ENCODE measurements around the gene MYO16.

The MYO16 gene

DNA sequence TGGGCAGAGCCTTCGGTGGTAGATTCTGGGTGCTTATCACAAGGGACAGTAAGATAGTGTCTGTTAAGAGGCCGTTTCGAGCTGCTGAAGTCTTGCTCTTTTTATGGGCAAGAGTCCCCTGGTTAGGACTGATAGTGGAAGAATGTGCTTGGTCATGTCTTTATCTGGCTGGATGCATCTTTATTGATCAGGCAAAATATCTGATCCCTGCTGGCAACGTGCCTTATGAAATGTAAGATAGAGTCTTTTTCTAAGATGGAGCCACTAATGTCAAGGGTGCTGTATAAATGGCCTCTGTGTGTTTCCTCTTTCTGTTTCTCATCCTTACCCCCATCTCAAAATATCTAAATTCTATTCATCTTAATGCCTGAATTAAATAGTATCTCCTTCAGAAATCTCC is 53.3 kb downstream of the MYO16 start:
- no peaks in the 10 kb centered on the region for H3K4me1 ChIP-seq (ENCODE audit: control insufficient read depth, insufficient read depth, low read length)
- POLR2A ChIA-PET: no interaction called here
- H3K4me3 ChIP-seq (ENCODE audit: low read depth, low read length): no peak overlapping the region
- CTCF ChIA-PET: no interaction called here
- no peaks in the 10 kb centered on the region for H3K9me3 ChIP-seq (ENCODE audit: control insufficient read depth, insufficient read depth, low read depth, low read length)
- no peaks in the 10 kb centered on the region for H3K36me3 ChIP-seq (ENCODE audit: control insufficient read depth in 2 of 2, insufficient read depth in 1 of 2, low read length in 2 of 2)
- no peak for TF ChIP-seq ZNF214 (tag by site-specific recombination; IDR thresholded peaks at IDR 0.05; ENCODE audit: borderline replicate concordance)
- TF ChIP-seq, protein P1, sequence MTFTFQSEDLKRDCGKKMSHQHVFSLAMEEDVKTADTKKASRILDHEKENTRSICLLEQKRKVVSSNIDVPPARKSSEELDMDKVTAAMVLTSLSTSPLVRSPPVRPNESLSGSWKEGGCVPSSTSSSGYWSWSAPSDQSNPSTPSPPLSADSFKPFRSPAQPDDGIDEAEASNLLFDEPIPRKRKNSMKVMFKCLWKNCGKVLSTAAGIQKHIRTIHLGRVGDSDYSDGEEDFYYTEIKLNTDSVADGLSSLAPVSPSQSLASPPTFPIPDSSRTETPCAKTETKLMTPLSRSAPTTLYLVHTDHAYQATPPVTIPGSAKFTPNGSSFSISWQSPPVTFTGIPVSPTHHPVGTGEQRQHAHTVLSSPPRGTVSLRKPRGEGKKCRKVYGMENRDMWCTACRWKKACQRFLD (tag by site-specific recombination; IDR thresholded peaks at IDR 0.05): no peak
- TF ChIP-seq ZNF114 (tag by site-specific recombination; IDR thresholded peaks at IDR 0.05): no peak
- no peak for TF ChIP-seq ZNF621 (tag by site-specific recombination; IDR thresholded peaks at IDR 0.05)
- TF ChIP-seq ZBTB48 (tag by site-specific recombination; IDR thresholded peaks at IDR 0.05): no peak
- no peak for TF ChIP-seq ZNF555 (tag by site-specific recombination; conservative IDR thresholded peaks at IDR 0.05)
- TF ChIP-seq ZNF433 (tag by site-specific recombination; IDR thresholded peaks at IDR 0.05; ENCODE audit: low read depth): no peak
- no peak overlapping the region for H3K27ac ChIP-seq (ENCODE audit: extremely low read depth, low read depth, low read length)

DNA sequence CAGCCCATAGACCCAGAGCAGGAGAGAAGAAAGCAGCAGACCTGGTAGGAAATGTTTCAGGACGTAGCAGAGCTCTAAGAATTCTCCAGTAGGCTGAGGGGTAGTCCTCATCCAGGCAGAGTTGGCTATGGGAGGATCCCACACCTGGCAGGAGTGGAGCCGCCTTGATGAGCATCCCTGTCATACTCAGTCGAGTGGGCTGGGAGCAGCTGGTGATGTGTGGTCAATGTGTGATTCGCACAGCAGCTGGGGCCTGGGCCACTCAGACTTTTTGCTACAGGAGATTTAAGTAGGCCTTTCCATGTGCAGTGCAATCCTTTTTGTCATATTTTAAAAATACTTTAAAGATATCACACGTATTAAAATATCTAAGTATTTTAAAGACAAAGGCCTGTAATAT is 56.6 kb downstream of the MYO16 start:
- no peaks in the 10 kb centered on the region for H3K4me1 ChIP-seq (ENCODE audit: control insufficient read depth, insufficient read depth, low read length)
- TF ChIP-seq ZNF132 (tag by site-specific recombination; IDR thresholded peaks at IDR 0.05; ENCODE audit: borderline replicate concordance) (no peak), ZFP3 (tag by site-specific recombination; IDR thresholded peaks at IDR 0.05; ENCODE audit: low read depth) (no peak), ZNF610 (tag by site-specific recombination; IDR thresholded peaks at IDR 0.05; ENCODE audit: borderline replicate concordance) (no peak), ZNF10 (tag by site-specific recombination; IDR thresholded peaks at IDR 0.05) (no peak), KLF8 (tag by site-specific recombination; IDR thresholded peaks at IDR 0.05) (no peak), SP7 (tag by site-specific recombination; IDR thresholded peaks at IDR 0.05) (no peak), HOXC10 (CRISPR knock-in tag; IDR thresholded peaks at IDR 0.05) (no peak)
- TF ChIP-seq, protein P2, sequence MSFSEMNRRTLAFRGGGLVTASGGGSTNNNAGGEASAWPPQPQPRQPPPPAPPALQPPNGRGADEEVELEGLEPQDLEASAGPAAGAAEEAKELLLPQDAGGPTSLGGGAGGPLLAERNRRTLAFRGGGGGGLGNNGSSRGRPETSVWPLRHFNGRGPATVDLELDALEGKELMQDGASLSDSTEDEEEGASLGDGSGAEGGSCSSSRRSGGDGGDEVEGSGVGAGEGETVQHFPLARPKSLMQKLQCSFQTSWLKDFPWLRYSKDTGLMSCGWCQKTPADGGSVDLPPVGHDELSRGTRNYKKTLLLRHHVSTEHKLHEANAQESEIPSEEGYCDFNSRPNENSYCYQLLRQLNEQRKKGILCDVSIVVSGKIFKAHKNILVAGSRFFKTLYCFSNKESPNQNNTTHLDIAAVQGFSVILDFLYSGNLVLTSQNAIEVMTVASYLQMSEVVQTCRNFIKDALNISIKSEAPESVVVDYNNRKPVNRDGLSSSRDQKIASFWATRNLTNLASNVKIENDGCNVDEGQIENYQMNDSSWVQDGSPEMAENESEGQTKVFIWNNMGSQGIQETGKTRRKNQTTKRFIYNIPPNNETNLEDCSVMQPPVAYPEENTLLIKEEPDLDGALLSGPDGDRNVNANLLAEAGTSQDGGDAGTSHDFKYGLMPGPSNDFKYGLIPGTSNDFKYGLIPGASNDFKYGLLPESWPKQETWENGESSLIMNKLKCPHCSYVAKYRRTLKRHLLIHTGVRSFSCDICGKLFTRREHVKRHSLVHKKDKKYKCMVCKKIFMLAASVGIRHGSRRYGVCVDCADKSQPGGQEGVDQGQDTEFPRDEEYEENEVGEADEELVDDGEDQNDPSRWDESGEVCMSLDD (tag by site-specific recombination; IDR thresholded peaks at IDR 0.05): no peak
- TF ChIP-seq, protein P3, sequence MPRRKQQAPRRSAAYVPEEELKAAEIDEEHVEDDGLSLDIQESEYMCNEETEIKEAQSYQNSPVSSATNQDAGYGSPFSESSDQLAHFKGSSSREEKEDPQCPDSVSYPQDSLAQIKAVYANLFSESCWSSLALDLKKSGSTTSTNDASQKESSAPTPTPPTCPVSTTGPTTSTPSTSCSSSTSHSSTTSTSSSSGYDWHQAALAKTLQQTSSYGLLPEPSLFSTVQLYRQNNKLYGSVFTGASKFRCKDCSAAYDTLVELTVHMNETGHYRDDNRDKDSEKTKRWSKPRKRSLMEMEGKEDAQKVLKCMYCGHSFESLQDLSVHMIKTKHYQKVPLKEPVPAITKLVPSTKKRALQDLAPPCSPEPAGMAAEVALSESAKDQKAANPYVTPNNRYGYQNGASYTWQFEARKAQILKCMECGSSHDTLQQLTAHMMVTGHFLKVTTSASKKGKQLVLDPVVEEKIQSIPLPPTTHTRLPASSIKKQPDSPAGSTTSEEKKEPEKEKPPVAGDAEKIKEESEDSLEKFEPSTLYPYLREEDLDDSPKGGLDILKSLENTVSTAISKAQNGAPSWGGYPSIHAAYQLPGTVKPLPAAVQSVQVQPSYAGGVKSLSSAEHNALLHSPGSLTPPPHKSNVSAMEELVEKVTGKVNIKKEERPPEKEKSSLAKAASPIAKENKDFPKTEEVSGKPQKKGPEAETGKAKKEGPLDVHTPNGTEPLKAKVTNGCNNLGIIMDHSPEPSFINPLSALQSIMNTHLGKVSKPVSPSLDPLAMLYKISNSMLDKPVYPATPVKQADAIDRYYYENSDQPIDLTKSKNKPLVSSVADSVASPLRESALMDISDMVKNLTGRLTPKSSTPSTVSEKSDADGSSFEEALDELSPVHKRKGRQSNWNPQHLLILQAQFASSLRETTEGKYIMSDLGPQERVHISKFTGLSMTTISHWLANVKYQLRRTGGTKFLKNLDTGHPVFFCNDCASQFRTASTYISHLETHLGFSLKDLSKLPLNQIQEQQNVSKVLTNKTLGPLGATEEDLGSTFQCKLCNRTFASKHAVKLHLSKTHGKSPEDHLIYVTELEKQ (tag by site-specific recombination; IDR thresholded peaks at IDR 0.05; ENCODE audit: borderline replicate concordance): no peak
- TF ChIP-seq, protein P4, sequence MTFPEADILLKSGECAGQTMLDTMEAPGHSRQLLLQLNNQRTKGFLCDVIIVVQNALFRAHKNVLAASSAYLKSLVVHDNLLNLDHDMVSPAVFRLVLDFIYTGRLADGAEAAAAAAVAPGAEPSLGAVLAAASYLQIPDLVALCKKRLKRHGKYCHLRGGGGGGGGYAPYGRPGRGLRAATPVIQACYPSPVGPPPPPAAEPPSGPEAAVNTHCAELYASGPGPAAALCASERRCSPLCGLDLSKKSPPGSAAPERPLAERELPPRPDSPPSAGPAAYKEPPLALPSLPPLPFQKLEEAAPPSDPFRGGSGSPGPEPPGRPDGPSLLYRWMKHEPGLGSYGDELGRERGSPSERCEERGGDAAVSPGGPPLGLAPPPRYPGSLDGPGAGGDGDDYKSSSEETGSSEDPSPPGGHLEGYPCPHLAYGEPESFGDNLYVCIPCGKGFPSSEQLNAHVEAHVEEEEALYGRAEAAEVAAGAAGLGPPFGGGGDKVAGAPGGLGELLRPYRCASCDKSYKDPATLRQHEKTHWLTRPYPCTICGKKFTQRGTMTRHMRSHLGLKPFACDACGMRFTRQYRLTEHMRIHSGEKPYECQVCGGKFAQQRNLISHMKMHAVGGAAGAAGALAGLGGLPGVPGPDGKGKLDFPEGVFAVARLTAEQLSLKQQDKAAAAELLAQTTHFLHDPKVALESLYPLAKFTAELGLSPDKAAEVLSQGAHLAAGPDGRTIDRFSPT (tag by site-specific recombination; IDR thresholded peaks at IDR 0.05): no peak
- no peaks in the 10 kb centered on the region for H3K36me3 ChIP-seq (ENCODE audit: control insufficient read depth in 2 of 2, insufficient read depth in 1 of 2, low read length in 2 of 2)
- POLR2A ChIA-PET: no interaction called here
- H3K27ac ChIP-seq (ENCODE audit: extremely low read depth, low read depth, low read length): no peak overlapping the region
- H3K4me3 ChIP-seq (ENCODE audit: low read depth, low read length): no peak overlapping the region
- H3K9me3 ChIP-seq (ENCODE audit: control insufficient read depth, insufficient read depth, low read depth, low read length): no peaks in the 10 kb centered on the region
- CTCF ChIA-PET: no interaction called here

Data from HEK293 (cell line).